Sigmoid colon (tissue), 7 donors: ENCODE data around the gene RMDN2. TPM values are rescaled to one million over a fixed set of nuclear protein-coding genes. Genes with fewer than 3 reads are reported as not detected.

Source experiments
- DNase-seq: peaks from one replicate; pipeline ENCODE4 v3.0.0-alpha.2; 2019
- H3K27ac ChIP-seq, 4 donors: fragments of 200-600 bp; sonication (generic); one replicate each; pipeline ENCODE4 v1.5.1; 2016 to 2019; ENCODE audit warnings: mild to moderate bottlenecking in 1 of 4
- H3K27me3 ChIP-seq, 3 donors: fragments of 200-600 bp; sonication (generic); one replicate each; pipeline ENCODE4 v1.5.1; 2019; ENCODE audit warnings: mild to moderate bottlenecking in 1 of 3
- H3K36me3 ChIP-seq, 4 donors: fragments of 200-600 bp; sonication (generic); one replicate each; pipeline ENCODE4 v1.5.1; 2016 to 2019
- H3K4me1 ChIP-seq, 4 donors: fragments of 200-600 bp; sonication (generic); one replicate each; pipeline ENCODE4 v1.5.1; 2017 to 2019
- H3K4me3 ChIP-seq, 4 donors: fragments of 200-600 bp; sonication (generic); one replicate each; pipeline ENCODE4 v1.5.1; 2017 to 2019; ENCODE audit warnings: mild to moderate bottlenecking in 2 of 4, moderate library complexity in 1 of 4
- H3K9me3 ChIP-seq, 4 donors: fragments of 200-600 bp in 3 of 4; sonication (generic) in 3 of 4; one replicate each; pipeline versions ENCODE4 v1.5.1 to v1.6.1; 2013 to 2019
- CTCF ChIP-seq, 4 experiments: fragments of 450-650 bp in 3 of 4; fragments of 200-600 bp in 1 of 4; IDR thresholded peaks; one replicate each; pipeline ENCODE4 v1.5.1; 2016 to 2019; ENCODE audit warnings: antibody characterized with exemption in 4 of 4, mild to moderate bottlenecking in 3 of 4, moderate library complexity in 2 of 4
- EP300 ChIP-seq, 4 donors: sonication (generic); formaldehyde crosslinking; IDR thresholded peaks; one replicate each; pipeline ENCODE4 v1.6.1; 2017; ENCODE audit warnings: antibody characterized with exemption in 4 of 4
- POLR2A ChIP-seq, 2 donors: fragments of 450-650 bp; IDR thresholded peaks; one replicate each; pipeline ENCODE4 v1.6.1; 2016; ENCODE audit warnings: antibody characterized with exemption in 2 of 2, mild to moderate bottlenecking in 2 of 2, moderate library complexity in 2 of 2
- POLR2AphosphoS5 ChIP-seq, 4 donors: sonication (generic); formaldehyde crosslinking; IDR thresholded peaks; one replicate each; pipeline ENCODE4 v1.6.1; 2017; ENCODE audit warnings: antibody characterized with exemption in 4 of 4
- WGBS, 2 donors: extraction: QIAGEN DNeasy Blood & Tissue Kit; methylation state at CpG; one replicate each; pipeline ENCODE4 v1.1.7; 2013; 5-methylcytosine and 5-hydroxymethylcytosine counted together
- intact Hi-C: fragments of 100-400 bp; cut with DNase I; formaldehyde crosslinking; loops from one replicate; pipeline ENCODE4 v1.15.1; 2023
- polyA plus RNA-seq, 3 donors: library from polyadenylated mRNA; stranded (reverse); fragments of 200-250 nt; gene quantifications; one replicate each; pipeline ENCODE4 v1.2.3, GENCODE V29; 2013
- total RNA-seq, 4 donors: library from RNA; depleted of rRNA; stranded (reverse); fragments of >200 nt; gene quantifications; one replicate each; pipeline ENCODE4 v1.1.0, GENCODE V29; 2016
- donor health status: healthy with polysubstance abuse.
- donor health status: Bipolar disorder and iron deficiency.
- donor health status: healthy.

RMDN2 gene
- total and polyA plus RNA-seq, 7 donors: 4.2 to 15.6 (median 8.6) TPM

GRCh38 chr2:38021589-38021988 lies 96.5 kb downstream of the RMDN2 start:
- no peaks in the 10 kb centered on the region for H3K4me1 ChIP-seq
- H3K4me3 ChIP-seq: no peak overlapping the region
- TF ChIP-seq CTCF (IDR thresholded peaks at IDR 0.05) (no peak), POLR2AphosphoS5 (IDR thresholded peaks at IDR 0.05) (no peak), POLR2A (IDR thresholded peaks at IDR 0.05) (no peak), EP300 (IDR thresholded peaks at IDR 0.05) (no peak)
- DNase-seq: no peak
- H3K27me3 ChIP-seq: no peaks in the 10 kb centered on the region
- H3K36me3 ChIP-seq: no peaks in the 10 kb centered on the region
- intact Hi-C loops: no loop called here
- no peak overlapping the region for H3K27ac ChIP-seq
- WGBS, 2 donors: 96 to 97% methylated on average over 9 of the region's 9 CpGs
- H3K9me3 ChIP-seq: no peaks in the 10 kb centered on the region

GRCh38 chr2:38026846-38027245 lies 101.8 kb downstream of the RMDN2 start:
- Histone ChIP-seq H3K9me3 (no peaks in the 10 kb centered on the region), H3K27me3 (no peaks in the 10 kb centered on the region), H3K4me1 (no peaks in the 10 kb centered on the region), H3K27ac (no peak overlapping the region), H3K4me3 (no peak overlapping the region), H3K36me3 (no peaks in the 10 kb centered on the region)
- TF ChIP-seq CTCF (IDR thresholded peaks at IDR 0.05) (no peak), POLR2A (IDR thresholded peaks at IDR 0.05) (no peak), POLR2AphosphoS5 (IDR thresholded peaks at IDR 0.05) (no peak), EP300 (IDR thresholded peaks at IDR 0.05) (no peak)
- no peak for DNase-seq
- 82 to 90% methylated on average over 2 of the region's 2 CpGs for WGBS, 2 donors
- intact Hi-C loops: no loop called here

- no peaks in the 10 kb centered on the region for H3K36me3 ChIP-seq
- no peaks in the 10 kb centered on the region for H3K9me3 ChIP-seq
- no peaks in the 10 kb centered on the region for H3K4me1 ChIP-seq
- 93 to 94% methylated on average over 4 of the region's 4 CpGs for WGBS, 2 donors
- intact Hi-C loops: no loop called here
- no peaks in the 10 kb centered on the region for H3K27me3 ChIP-seq
- no peak overlapping the region for H3K4me3 ChIP-seq
- no peak overlapping the region for H3K27ac ChIP-seq
- TF ChIP-seq POLR2AphosphoS5 (IDR thresholded peaks at IDR 0.05) (no peak), CTCF (IDR thresholded peaks at IDR 0.05) (no peak), POLR2A (IDR thresholded peaks at IDR 0.05) (no peak), EP300 (IDR thresholded peaks at IDR 0.05) (no peak)
- no peak for DNase-seq
These were observed 103.7 kb downstream of the RMDN2 start for GRCh38 chr2:38028829-38029228.

GRCh38 chr2:38029512-38029911 lies 104.4 kb downstream of the RMDN2 start:
- H3K27ac ChIP-seq: no peak overlapping the region
- no peaks in the 10 kb centered on the region for H3K27me3 ChIP-seq
- H3K9me3 ChIP-seq: no peaks in the 10 kb centered on the region
- intact Hi-C loops: no loop called here
- no peak for DNase-seq
- 89 to 93% methylated on average over 5 of the region's 5 CpGs for WGBS, 2 donors
- H3K4me1 ChIP-seq: no peaks in the 10 kb centered on the region
- no peak for TF ChIP-seq EP300 (IDR thresholded peaks at IDR 0.05)
- no peaks in the 10 kb centered on the region for H3K36me3 ChIP-seq
- H3K4me3 ChIP-seq: no peak overlapping the region

GRCh38 chr2:38030635-38031355 lies 105.7 kb downstream of the RMDN2 start:
- H3K27ac ChIP-seq: no peak overlapping the region
- H3K36me3 ChIP-seq: no peaks in the 10 kb centered on the region
- DNase-seq: no peak
- WGBS, 2 donors: 70 to 88% methylated on average over 1 of the region's 1 CpG
- TF ChIP-seq CTCF (IDR thresholded peaks at IDR 0.05): no peak
- TF ChIP-seq POLR2AphosphoS5 (IDR thresholded peaks at IDR 0.05): no peak
- TF ChIP-seq EP300 (IDR thresholded peaks at IDR 0.05): no peak
- no peak for TF ChIP-seq POLR2A (IDR thresholded peaks at IDR 0.05)
- no peaks in the 10 kb centered on the region for H3K4me1 ChIP-seq
- no peak overlapping the region for H3K4me3 ChIP-seq
- H3K9me3 ChIP-seq: no peaks in the 10 kb centered on the region
- no peaks in the 10 kb centered on the region for H3K27me3 ChIP-seq
- intact Hi-C loops: no loop called here
